Uterus (tissue), 4 donors: Measurements from ENCODE around the gene TMEM37. TPM values are rescaled to one million over a fixed set of nuclear protein-coding genes. Genes with fewer than 3 reads are reported as not detected.

ENCODE experiments used
- DNase-seq, 2 donors: peaks; one replicate each; pipeline ENCODE4 v3.0.0-alpha.2; 2019 to 2020
- H3K27ac ChIP-seq, 2 donors: fragments of 200-600 bp; sonication (generic); 1 replicate in 1 of 2; 2 replicates in 1 of 2; pipeline ENCODE4 v1.5.1; 2016 to 2018
- H3K27me3 ChIP-seq, 2 donors: fragments of 200-600 bp; sonication (generic); one replicate each; pipeline ENCODE4 v1.5.1; 2018 to 2019; ENCODE audit warnings: control low read depth in 1 of 2
- H3K36me3 ChIP-seq, 2 donors: fragments of 200-600 bp; sonication (generic); one replicate each; pipeline ENCODE4 v1.5.1; 2019; ENCODE audit warnings: control low read depth in 1 of 2
- H3K4me1 ChIP-seq, 2 donors: fragments of 200-600 bp; sonication (generic); one replicate each; pipeline ENCODE4 v1.5.1; 2018 to 2019; ENCODE audit warnings: control low read depth in 1 of 2
- H3K4me3 ChIP-seq, 2 donors: fragments of 200-600 bp; sonication (generic); 1 replicate in 1 of 2; 2 replicates in 1 of 2; pipeline ENCODE4 v1.5.1; 2018 to 2019; ENCODE audit warnings: mild to moderate bottlenecking in 1 of 2
- H3K9me3 ChIP-seq, 2 donors: fragments of 200-600 bp; sonication (generic); one replicate each; pipeline ENCODE4 v1.5.1; 2019; ENCODE audit warnings: control low read depth in 1 of 2
- POLR2A ChIP-seq, 2 donors: fragments of 450-650 bp; IDR thresholded peaks; one replicate each; pipeline ENCODE4 v1.6.1; 2016; ENCODE audit warnings: antibody characterized with exemption in 2 of 2, mild to moderate bottlenecking in 1 of 2, moderate library complexity in 1 of 2
- intact Hi-C: fragments of 100-400 bp; cut with DNase I; formaldehyde crosslinking; loops from one replicate; pipeline ENCODE4 v1.15.1; 2023; ENCODE audit warnings: low total_unique reads
- total RNA-seq, 4 donors: library from RNA; depleted of rRNA in 3 of 4; stranded (reverse); fragments of >200 nt in 3 of 4; gene quantifications; one replicate each; pipeline versions ENCODE4 v1.1.0 to v1.2.4, GENCODE V29; 2014 to 2023
- TF ChIP-seq, protein P1 (sequence below), 4 experiments: fragments of 200-600 bp in 2 of 4; fragments of 450-650 bp in 2 of 4; sonication (generic) in 2 of 4; IDR thresholded peaks; one replicate each; pipeline ENCODE4 v1.5.1; 2016 to 2019; ENCODE audit warnings: antibody characterized with exemption in 4 of 4, mild to moderate bottlenecking in 2 of 4, moderate library complexity in 1 of 4
- donor health status: DM: yes; HTN: yes; CAD: no.

TMEM37 gene
- total RNA-seq, 4 donors from 2014 or later = 1.2 to 5.4 (median 3.7) TPM; not detected in 1

DNA sequence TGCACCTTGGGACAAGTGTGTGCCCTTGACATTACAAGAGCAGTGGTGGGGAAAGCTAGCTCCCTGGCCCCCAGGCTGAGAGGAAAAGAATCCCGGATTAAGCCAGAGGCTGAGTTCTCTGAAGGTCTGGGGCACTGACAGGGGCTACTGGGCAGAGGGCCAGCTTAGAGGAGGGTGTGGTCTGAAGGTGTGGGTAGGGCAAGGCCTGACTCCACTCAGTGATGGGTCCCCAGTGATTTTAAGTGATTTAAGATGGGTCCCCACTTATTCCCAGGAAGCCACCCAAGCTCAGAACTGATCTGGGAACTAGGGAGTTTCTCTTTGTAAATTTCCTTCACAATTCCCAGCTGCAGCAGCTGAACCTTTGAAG lies 8.8 kb downstream of the TMEM37 start:
- TF ChIP-seq POLR2A (IDR thresholded peaks at IDR 0.05) = no peak
- TF ChIP-seq, protein P1, sequence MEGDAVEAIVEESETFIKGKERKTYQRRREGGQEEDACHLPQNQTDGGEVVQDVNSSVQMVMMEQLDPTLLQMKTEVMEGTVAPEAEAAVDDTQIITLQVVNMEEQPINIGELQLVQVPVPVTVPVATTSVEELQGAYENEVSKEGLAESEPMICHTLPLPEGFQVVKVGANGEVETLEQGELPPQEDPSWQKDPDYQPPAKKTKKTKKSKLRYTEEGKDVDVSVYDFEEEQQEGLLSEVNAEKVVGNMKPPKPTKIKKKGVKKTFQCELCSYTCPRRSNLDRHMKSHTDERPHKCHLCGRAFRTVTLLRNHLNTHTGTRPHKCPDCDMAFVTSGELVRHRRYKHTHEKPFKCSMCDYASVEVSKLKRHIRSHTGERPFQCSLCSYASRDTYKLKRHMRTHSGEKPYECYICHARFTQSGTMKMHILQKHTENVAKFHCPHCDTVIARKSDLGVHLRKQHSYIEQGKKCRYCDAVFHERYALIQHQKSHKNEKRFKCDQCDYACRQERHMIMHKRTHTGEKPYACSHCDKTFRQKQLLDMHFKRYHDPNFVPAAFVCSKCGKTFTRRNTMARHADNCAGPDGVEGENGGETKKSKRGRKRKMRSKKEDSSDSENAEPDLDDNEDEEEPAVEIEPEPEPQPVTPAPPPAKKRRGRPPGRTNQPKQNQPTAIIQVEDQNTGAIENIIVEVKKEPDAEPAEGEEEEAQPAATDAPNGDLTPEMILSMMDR (IDR thresholded peaks at IDR 0.05) = no peak
- no peaks in the 10 kb centered on the region for H3K9me3 ChIP-seq
- H3K36me3 ChIP-seq = no peaks in the 10 kb centered on the region
- H3K27me3 ChIP-seq = no peaks in the 10 kb centered on the region
- intact Hi-C loops = no loop called here
- no peak overlapping the region for H3K4me3 ChIP-seq
- no peak overlapping the region for H3K27ac ChIP-seq
- no peaks in the 10 kb centered on the region for H3K4me1 ChIP-seq
- DNase-seq = no peak

- TF ChIP-seq POLR2A (IDR thresholded peaks at IDR 0.05) = no peak
- TF ChIP-seq, protein P1 (IDR thresholded peaks at IDR 0.05) = no peak
- Histone ChIP-seq H3K9me3 (no peaks in the 10 kb centered on the region), H3K27me3 (no peaks in the 10 kb centered on the region), H3K4me1 (no peaks in the 10 kb centered on the region), H3K36me3 (no peaks in the 10 kb centered on the region), H3K4me3 (no peak overlapping the region), H3K27ac (no peak overlapping the region)
- no peak for DNase-seq
- intact Hi-C loops = no loop called here
These were observed 9.2 kb downstream of the TMEM37 start for GRCh38 chr2:119440873-119441272.

DNA sequence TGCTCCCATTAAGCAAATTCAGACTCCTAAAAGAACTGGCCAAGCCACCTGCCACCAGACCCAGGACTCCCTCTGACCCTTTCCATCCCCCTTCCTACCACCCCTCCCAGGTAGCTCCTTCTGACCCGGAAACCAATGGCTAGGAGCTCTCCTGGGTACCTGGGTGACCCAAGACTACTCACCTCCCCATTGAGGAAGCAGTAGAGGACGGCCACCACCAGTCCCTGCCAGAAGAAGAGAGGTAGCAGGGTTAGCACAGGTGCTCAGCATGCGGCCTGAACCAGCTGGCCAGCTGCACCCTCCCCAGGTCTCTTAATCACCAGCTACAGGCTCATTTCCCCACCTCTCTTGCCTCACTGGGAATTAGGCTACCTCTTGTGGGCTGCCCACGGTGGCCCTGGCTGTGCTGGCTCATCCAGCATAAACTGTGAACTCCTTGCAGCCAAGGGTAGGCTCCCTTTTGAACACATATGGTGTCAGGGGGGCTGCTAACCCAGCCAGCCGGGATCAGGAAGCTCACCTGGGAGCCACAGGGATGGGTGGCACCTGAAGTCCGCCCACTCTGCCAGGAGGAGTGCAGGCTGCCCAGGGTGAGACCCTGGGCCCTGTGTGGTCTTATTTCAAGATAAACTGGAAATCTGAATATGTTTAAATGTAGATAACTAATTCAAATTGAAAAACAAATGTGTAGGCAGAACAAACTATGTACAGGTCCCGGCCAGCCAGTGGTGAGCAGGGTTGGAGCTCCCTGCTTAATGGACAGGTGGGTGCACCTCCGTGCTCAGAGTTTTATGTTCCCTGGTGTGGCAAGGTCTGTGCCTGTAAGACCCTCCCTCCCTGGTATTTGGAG lies 9.9 kb downstream of the TMEM37 start:
- intact Hi-C loops = no loop called here
- H3K4me3 ChIP-seq = no peak overlapping the region
- DNase-seq = no peak
- H3K36me3 ChIP-seq = no peaks in the 10 kb centered on the region
- no peaks in the 10 kb centered on the region for H3K27me3 ChIP-seq
- TF ChIP-seq, protein P1 (IDR thresholded peaks at IDR 0.05) = no peak
- no peak for TF ChIP-seq POLR2A (IDR thresholded peaks at IDR 0.05)
- H3K9me3 ChIP-seq = no peaks in the 10 kb centered on the region
- no peak overlapping the region for H3K27ac ChIP-seq
- no peaks in the 10 kb centered on the region for H3K4me1 ChIP-seq

DNA sequence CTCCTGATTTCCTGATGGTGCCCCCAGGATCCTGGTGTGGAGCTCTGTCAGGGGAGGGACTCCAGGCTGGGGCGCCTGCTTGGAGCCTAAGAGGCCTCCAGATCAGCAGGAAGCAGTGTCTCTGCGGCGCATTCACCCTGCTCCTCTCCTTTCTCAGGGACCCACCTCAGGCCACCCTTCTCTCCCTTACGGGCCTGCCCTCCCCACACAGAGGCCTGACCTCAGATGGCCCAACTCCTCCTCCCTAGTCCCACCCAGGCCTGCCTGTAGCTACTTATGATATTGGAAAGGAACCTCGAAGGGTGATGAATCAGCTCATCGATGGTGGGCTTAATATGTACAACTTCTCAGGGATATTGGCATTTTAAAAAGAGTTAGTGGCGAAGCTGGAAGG lies 10.6 kb downstream of the TMEM37 start:
- intact Hi-C loops = no loop called here
- Histone ChIP-seq H3K4me1 (no peaks in the 10 kb centered on the region), H3K9me3 (no peaks in the 10 kb centered on the region), H3K27me3 (no peaks in the 10 kb centered on the region), H3K4me3 (no peak overlapping the region), H3K36me3 (no peaks in the 10 kb centered on the region), H3K27ac (no peak overlapping the region)
- DNase-seq = no peak
- TF ChIP-seq POLR2A (IDR thresholded peaks at IDR 0.05) = no peak
- TF ChIP-seq, protein P1 (IDR thresholded peaks at IDR 0.05) = no peak

DNA sequence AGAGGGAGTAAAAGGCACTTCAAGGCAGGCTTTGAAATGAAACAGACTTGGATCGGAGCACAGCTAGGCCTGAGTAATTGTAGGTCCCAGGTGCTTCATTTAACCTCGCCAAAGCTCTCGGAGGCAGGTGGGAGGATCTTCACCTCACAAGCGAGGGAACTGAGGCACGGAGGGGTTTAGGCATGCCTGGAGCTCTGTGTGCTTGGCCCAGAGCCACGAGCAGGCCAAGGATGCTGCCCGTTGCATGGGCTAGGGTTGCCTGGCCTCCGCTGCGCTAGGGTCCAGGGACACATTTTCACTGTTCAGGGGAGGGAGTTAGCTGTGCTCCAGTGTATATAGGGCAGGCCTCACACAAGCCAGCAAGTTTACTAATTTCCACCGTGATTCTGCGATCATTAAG lies 11.2 kb downstream of the TMEM37 start:
- H3K4me3 ChIP-seq = no peak overlapping the region
- DNase-seq = no peak
- no peak for TF ChIP-seq POLR2A (IDR thresholded peaks at IDR 0.05)
- TF ChIP-seq, protein P1 (IDR thresholded peaks at IDR 0.05) = no peak
- no peak overlapping the region for H3K27ac ChIP-seq
- no peaks in the 10 kb centered on the region for H3K36me3 ChIP-seq
- no peaks in the 10 kb centered on the region for H3K27me3 ChIP-seq
- H3K4me1 ChIP-seq = no peaks in the 10 kb centered on the region
- no peaks in the 10 kb centered on the region for H3K9me3 ChIP-seq
- intact Hi-C loops = no loop called here
